MM.1S (cell line): Measurements from ENCODE around the gene FAM180A.

Experiments
- CTCF ChIP-seq: fragments of 300-600 bp; sonication (generic); IDR thresholded peaks from 2 replicates; pipeline ENCODE4 v1.5.1; 2016; ENCODE audit warnings: antibody characterized with exemption, low read length, mixed read lengths
- EZH2 ChIP-seq: fragments of 300-600 bp; sonication (generic); optimal IDR thresholded peaks from 2 replicates; pipeline ENCODE3; 2017; ENCODE audit warnings: low read depth, mild to moderate bottlenecking, antibody characterized with exemption, low read length, mixed read lengths
- EZH2phosphoT487 ChIP-seq: fragments of 300-600 bp; sonication (generic); IDR thresholded peaks from 2 replicates; pipeline ENCODE4 v1.6.1; 2018; ENCODE audit warnings: antibody characterized with exemption, low read length

DNA sequence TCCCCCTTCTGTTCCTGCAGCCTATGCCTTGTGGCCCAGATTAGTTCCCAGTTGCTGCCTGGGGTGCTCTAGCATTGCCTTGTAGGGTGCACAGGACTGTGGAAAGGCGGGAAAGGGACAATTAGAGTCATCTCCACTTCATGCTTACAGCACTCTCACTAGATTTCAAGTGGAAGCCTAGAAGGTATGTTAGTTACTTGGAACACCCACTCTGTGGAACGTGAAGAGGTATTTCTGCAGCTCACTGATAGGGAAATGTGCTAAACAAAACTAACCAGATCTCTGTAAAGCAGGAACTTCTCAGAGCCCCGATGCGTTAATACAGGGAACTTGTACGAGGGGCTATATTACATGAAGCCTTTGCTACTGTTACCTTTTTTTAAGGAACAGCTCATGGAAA, 66.9 kb downstream of the FAM180A start:
- TF ChIP-seq CTCF (no peak), EZH2 (no peak), EZH2phosphoT487 (no peak)
